Gastrocnemius medialis (tissue), 4 donors: ENCODE results near the gene CTSE.

ENCODE experiments used
- CTCF ChIP-seq, 5 experiments: fragments of 450-650 bp in 3 of 5; fragments of 200-600 bp in 2 of 5; sonication (generic) in 2 of 5; IDR thresholded peaks in 4 of 5; conservative IDR thresholded peaks in 1 of 5; 1 replicate in 4 of 5; 2 replicates in 1 of 5; pipeline ENCODE4 v1.5.1; 2016 to 2019; ENCODE audit warnings: antibody characterized with exemption in 5 of 5, mild to moderate bottlenecking in 3 of 5, moderate library complexity in 3 of 5
- POLR2A ChIP-seq, 2 donors: fragments of 450-650 bp; IDR thresholded peaks; one replicate each; pipeline ENCODE4 v1.6.1; 2017; ENCODE audit warnings: antibody characterized with exemption in 2 of 2, mild to moderate bottlenecking in 2 of 2, moderate library complexity in 2 of 2

GRCh38 chr1:206039046-206039973 lies 15.6 kb upstream of the CTSE start:
- TF ChIP-seq CTCF (IDR thresholded peaks at IDR 0.05 in 4 of 5, conservative IDR thresholded peaks at IDR 0.05 in 1 of 5) (no peak), POLR2A (IDR thresholded peaks at IDR 0.05) (no peak)
